GM18951 (cell line): ENCODE measurements around the gene NHERF2.

Experiments
- POLR2A ChIP-seq: IDR thresholded peaks from 4 replicates; pipeline ENCODE4 v1.6.1; 2011; ENCODE audit warnings: mild to moderate bottlenecking; ENCODE audit not compliant: insufficient read length, insufficient read depth; ENCODE audit errors: extremely low read depth
- in situ Hi-C: fragments of 300-500 bp; cut with MboI; formaldehyde crosslinking; loops from one replicate; pipeline ENCODE4 v1.12.0; 2022; ENCODE audit warnings: low sequenced_read_pairs, mixed read lengths, inconsistent platforms; ENCODE audit not compliant: unreplicated experiment

Gene NHERF2

GRCh38 chr16:1984347-1985225, 42.1 kb upstream of the NHERF2 start:
- in situ Hi-C loops = no loop called here
- no peak for TF ChIP-seq POLR2A

- in situ Hi-C loops = no loop called here
- no peak for TF ChIP-seq POLR2A
Measured at GRCh38 chr16:1985466-1986150, 41.1 kb upstream of the NHERF2 start.

- no peak for TF ChIP-seq POLR2A
Measured at GRCh38 chr16:1987198-1987597, 39.5 kb upstream of the NHERF2 start.

DNA sequence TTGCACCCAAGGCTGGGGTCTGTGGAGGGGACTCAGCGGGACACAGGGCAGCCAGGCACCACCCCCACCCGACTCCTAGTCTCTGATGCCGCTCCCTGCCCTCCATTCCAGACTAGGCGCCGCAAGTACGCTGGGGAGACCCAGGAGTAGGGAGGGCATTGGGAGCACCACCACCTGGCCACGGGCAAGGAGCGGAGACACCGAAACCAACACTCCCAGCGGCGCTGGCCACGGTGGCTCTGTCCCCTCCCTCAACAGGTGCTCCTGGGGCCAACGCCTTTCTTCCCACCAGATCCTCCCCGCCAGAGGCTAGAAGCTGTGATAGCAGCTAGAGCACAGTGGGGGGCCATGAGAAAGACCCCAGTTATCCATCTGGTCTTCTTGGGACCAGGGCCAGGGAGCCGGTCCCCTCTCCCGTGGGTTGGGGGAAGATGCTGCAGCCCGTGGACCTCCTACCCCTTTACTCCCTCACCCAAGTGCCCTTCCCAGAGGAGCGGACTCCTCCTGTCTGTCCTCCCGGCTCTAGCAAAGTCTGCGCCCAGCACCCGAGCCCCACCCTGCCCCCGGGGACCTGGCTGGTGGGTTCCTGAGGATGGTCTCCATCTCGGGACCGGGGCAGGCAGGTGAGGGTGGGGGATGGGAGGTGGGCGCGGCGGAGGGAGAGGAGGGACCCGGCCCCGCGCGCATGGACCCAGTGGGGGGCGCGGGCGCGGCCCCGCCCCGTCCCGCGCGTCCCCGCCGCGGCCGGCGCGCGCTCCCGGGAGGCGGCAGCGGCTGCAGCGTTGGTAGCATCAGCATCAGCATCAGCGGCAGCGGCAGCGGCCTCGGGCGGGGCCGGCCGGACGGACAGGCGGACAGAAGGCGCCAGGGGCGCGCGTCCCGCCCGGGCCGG, 37.2 kb upstream of the NHERF2 start, which contains the start of gene SYNGR3:
TSS of gene SYNGR3 (plus strand) at position 762 of the 892 bp plus-strand sequence. CDS start 133 bp downstream, outside the sequence.
- TF ChIP-seq POLR2A = no peak
- in situ Hi-C loops = no loop called here

More at GRCh38 chr16:1987198-1987597, 39.5 kb upstream of the NHERF2 start:
- in situ Hi-C loops = no loop called here

DNA sequence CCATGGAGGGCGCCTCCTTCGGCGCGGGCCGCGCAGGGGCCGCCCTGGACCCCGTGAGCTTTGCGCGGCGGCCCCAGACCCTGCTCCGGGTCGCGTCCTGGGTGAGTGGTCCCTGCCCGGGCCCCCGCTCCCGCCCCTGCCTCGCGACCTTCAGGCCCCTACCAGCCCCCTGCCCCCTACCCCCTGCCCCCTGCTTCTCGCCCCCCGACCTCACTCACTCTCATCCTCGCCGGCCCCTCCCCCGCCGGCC, 36.7 kb upstream of the NHERF2 start:
- in situ Hi-C loops = no loop called here
- TF ChIP-seq POLR2A = no peak

DNA sequence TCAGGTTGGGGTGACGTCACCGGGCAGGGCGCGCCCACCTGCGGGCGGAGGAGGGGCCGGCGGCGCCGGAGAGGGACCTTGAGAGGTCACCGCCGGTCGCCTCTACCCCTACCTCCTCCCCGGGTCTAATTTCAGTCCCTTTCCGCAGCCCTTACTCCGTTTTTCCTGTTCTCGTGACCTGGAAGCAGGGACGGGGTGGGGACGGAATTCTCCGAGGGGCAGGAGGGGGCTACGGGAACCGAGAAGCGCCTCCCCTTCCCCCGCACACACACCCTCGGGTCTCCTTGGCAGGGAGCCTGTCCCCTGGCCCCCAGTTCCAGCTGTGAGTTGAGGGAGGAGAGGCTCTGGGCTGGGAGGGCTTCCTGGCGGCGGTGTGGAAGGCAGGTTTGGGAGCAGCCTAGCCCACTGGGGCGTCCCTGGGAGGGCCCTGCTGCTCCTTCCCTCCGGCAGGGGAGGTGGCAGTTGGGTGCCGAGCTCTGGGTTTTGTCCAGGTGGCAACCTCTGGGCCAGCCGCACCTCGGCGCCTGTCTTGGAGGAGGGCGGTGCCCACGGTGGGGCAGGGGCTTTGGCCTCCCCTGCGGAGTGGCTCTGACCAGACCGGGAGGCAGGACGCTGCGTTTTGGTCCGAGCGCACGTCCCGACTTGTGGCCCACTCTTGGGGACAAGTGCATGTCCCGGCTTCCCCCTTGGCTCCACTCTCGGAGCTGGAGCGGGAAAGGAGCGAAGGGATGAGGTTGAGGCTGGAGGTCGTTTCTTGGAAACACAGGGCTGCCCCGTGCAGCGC, 36.2 kb upstream of the NHERF2 start:
- in situ Hi-C loops = no loop called here
- TF ChIP-seq POLR2A = no peak

- in situ Hi-C loops = no loop called here
Measured at GRCh38 chr16:1991135-1991551, 35.6 kb upstream of the NHERF2 start.

GRCh38 chr16:1991588-1991947, 35.1 kb upstream of the NHERF2 start:
- TF ChIP-seq POLR2A = no peak
- in situ Hi-C loops = no loop called here

More at GRCh38 chr16:1991135-1991551, 35.6 kb upstream of the NHERF2 start:
- TF ChIP-seq POLR2A = peak; percentile 36

DNA sequence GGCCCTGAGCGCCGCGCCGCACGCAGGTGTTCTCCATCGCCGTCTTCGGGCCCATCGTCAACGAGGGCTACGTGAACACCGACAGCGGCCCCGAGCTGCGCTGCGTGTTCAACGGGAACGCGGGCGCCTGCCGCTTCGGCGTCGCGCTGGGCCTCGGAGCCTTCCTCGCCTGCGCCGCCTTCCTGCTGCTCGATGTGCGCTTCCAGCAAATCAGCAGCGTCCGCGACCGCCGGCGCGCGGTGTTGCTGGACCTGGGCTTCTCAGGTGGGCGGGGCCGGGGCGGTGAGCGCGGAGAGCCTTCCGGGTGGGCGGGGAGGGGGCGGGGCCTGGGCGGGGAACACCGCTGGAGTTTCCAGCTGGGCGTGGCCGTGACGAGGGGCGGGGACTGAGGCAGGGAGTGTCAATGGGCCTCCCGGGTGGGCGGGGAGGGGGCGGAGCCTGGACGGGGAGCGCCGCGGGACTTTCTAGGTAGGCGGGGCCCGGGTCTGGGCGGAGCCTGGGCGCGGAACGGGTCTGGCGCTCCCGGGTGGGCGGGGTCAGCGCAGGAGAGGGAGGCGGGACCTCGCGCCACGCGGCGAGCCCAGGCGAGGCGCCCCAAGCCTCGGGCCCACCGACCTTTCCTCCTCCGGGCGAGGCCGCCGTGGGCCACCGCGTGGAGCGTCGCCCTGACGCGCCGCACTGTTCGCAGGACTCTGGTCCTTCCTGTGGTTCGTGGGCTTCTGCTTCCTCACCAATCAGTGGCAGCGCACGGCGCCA, 34.6 kb upstream of the NHERF2 start:
- in situ Hi-C loops = no loop called here

DNA sequence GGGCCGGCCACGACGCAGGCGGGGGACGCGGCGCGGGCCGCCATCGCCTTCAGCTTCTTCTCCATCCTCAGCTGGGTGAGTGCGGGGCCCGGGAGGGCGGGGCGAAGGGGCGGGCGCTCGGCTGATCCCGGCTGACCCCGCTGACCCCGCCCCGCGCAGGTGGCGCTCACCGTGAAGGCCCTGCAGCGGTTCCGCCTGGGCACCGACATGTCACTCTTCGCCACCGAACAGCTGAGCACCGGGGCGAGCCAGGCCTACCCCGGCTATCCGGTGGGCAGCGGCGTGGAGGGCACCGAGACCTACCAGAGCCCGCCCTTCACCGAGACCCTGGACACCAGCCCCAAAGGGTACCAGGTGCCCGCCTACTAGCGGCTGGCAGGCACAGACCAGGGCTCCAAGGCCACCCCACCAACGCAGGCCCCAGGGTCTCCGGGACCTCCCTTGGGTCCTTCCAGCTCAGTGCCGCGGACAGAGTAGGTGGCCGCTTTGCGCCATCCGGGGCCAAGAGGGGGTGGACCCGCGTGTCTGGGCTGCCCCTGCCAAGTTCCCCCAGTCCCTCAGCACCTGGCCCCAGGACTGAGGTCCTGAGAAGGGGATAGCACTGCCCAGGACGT, 33.9 kb upstream of the NHERF2 start:
- TF ChIP-seq POLR2A = no peak
- in situ Hi-C loops = no loop called here

More for the DNA sequence above, 34.6 kb upstream of the NHERF2 start:
- TF ChIP-seq POLR2A = peak; percentile 68

DNA sequence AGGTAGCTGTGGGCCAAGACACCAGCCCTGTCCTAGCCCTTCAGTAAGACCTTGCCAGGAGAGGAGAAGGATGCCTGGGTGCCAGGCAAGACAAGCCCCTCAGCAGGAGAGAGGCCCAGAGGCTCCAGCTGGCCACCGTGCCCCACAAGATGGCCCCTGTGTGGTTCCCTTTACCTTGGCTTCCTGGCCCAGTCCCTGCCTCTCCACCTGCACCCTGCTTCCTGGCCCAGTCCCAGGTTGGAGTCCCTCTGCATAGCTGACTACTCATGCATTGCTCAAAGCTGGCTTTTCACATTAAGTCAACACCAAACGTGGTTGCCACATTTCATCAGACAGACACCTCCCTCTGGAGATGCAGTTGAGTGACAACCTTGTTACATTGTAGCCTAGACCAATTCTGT, 33.0 kb upstream of the NHERF2 start:
- in situ Hi-C loops = no loop called here
- TF ChIP-seq POLR2A = no peak
